NCI-H2107 treated with DMSO at 0.1 percent for 48 hours (cell line): ENCODE measurements around the gene TDG.

ENCODE experiments used
- DNase-seq: peaks from one replicate; lab custom pipeline; 2025; ENCODE audit not compliant: unreplicated experiment; lab: John Stamatoyannopoulos, UW

Gene TDG

DNA sequence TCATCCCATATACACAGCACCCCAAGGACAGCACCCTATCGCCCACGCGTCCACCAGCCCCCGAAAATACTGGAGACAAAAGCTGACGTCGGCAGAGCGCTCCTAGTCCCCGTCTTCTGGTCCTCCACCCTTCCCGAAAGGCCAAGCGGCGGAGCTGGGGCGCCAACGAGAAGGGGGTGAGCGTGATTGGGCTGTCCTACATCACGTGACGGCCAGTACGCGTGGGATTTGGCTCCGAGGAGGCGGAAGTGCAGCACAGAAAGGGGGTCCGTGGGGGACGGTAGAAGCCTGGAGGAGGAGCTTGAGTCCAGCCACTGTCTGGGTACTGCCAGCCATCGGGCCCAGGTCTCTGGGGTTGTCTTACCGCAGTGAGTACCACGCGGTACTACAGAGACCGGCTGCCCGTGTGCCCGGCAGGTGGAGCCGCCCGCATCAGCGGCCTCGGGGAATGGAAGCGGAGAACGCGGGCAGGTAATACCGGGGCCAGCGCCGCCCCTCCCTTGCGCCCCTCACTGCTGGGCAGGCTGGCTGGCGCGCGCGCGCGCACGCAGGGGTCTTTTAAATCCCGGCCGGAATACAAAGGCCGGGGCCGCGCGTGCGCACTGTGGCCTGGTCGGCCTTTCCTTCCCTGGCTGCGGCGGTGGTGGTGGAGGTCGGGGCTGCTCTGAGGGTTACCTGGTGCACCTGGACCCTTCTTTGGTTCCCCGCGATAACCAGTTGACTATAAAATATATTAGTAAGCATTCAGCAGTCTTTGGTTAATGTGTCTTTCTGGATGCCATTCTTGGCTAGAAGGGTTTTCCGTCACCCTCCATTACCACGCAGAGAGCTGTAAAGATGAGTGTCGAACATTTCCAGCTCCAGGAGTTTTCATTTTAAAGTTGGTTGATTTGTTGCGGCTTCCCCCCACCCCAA, at the start of gene TDG:
Gene TDG, plus strand, starts transcription at position 283 of the 915 bp plus-strand sequence. Its CDS starts 166 bp downstream, at position 449.
- DNase-seq, result peak; percentile 98

DNA sequence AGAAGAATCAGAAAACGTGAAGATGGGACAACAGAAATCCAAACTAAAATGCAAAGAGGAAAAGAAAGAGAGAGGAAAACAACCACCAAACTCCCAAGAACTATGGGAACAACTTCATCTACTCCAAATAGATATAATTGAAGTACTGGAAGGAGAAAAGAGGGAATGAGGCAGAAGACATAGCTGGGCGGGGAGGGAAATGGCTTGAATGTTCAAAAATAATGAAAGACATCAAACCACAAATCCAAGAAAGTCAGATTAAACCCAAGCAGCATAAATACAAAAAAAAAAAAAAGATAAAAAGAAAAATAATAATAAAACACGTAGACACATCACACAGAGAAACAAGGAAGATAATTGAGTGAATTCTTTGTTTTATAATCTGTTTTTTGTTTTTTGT, 47.8 kb upstream of the TDG start:
- no peak for DNase-seq

DNA sequence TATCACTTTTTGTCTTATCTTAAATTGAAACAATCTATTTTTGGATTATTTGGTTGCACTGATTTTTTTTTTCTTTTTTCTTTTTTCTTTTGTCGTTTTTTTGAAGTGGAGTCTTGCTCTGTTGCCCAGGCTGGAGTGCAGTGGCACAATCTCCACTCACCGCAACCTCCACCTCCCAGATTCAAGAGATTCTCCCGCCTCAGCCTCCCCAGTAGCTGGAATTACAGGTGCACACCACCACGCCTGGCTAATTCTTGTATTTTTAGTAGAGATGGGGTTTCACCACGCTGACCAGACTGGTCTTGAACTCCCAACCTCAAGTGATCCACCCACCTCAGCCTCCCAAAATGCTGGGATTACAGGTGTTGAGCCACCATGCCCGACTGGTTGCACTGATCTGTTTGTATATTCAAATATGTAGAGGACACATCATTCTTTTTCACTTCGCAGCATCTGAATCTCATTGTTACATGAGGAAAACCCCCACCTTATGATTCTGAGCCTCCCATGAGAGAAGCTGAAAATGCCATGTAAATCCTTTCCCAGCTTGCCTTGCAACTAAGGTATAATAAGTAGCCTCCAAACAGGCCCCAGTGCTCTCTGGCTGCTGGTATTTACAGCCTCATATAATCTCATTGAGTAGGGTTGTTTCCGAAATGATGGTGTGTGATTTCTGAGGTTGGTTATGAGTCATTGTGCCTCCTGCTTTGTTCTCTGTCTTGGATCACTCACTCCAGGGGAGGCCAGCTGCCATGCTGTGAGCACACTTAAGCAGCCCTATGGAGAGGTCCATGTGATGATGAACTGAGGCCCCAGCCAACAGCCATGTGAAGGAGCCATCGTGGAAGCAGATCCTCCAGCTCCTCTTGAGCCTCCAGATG, 40.7 kb upstream of the TDG start:
- peak; percentile 69 for DNase-seq

DNA sequence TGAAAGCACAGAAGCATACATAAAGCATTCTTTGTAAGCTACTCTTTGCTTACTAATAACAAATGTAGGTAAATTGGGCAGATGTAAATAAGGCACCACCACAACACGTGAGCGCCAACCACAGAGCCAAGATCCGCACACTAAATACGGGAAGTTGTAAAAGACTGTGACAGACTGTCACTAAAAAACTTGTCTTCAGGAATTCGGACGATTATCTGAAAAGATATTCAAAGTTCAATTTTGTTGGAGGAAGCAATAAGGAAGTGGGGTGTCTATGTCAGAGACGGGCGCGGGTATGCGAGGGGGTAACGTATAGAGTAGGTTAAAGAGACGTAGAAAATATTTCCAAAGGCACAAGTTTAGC, 37.0 kb upstream of the TDG start:
- no peak for DNase-seq

DNA sequence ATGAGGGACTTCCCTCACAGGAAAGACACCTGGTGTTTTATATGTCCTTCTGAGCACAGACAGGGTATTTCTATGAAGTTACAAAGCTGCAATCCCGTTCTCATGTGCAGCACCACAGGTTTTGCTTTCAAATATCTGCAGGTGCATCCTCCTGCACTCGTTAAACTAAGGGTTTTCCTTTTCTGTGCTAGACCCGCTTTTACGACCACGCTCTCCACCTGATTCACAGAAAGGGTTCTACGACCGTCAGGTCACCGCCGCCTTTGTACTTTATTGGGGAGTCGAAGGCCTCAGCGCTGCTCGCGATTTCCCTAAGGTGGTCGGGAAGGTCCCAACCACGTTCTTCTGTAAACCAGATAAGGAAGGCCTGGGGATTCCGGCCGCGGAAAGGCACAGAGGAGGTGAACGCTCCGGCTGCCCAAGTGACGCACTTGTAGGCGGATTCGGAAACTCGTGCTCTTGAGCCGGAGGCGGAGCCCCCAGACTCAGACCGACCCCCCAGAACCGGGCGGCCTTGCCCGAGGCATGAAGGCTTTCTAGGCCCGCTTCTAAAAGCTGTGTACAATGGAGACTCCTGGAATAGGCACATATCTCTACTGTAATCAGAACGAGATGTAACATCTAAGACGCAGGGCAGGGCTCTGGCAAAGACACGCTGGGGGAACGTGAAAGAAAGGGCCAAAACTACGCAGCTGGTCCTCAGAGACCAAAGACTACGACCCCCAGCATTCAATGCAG, 36.5 kb upstream of the TDG start:
- peak; percentile 97 for DNase-seq

DNA sequence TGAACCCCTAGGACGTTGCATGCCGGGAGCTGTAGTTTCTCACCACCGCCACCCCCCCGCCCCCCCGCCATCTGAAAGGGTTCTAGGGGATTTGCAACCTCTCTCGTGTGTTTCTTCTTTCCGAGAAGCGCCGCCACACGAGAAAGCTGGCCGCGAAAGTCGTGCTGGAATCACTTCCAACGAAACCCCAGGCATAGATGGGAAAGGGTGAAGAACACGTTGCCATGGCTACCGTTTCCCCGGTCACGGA, 36.0 kb upstream of the TDG start:
- DNase-seq, result no peak

DNA sequence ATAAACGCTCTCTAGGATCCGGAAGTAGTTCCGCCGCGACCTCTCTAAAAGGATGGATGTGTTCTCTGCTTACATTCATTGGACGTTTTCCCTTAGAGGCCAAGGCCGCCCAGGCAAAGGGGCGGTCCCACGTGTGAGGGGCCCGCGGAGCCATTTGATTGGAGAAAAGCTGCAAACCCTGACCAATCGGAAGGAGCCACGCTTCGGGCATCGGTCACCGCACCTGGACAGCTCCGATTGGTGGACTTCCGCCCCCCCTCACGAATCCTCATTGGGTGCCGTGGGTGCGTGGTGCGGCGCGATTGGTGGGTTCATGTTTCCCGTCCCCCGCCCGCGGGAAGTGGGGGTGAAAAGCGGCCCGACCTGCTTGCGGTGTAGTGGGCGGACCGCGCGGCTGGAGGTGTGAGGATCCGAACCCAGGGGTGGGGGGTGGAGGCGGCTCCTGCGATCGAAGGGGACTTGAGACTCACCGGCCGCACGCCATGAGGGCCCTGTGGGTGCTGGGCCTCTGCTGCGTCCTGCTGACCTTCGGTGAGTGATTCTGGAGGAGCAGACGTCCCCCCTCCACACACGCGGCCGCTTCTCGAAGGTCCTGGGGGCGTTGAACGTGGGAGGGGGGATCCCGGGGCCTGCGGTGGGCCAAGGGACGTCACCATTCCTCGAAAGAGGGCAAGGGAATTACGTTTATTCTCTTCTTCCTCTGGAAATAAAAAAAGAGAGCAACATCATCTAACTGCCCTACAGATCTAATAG, 35.5 kb upstream of the TDG start, which contains the start of gene HSP90B1:
Gene HSP90B1, plus strand, starts transcription at position 377 of the 753 bp plus-strand sequence. Its CDS starts 106 bp downstream, at position 483.
- peak; percentile 99 for DNase-seq

DNA sequence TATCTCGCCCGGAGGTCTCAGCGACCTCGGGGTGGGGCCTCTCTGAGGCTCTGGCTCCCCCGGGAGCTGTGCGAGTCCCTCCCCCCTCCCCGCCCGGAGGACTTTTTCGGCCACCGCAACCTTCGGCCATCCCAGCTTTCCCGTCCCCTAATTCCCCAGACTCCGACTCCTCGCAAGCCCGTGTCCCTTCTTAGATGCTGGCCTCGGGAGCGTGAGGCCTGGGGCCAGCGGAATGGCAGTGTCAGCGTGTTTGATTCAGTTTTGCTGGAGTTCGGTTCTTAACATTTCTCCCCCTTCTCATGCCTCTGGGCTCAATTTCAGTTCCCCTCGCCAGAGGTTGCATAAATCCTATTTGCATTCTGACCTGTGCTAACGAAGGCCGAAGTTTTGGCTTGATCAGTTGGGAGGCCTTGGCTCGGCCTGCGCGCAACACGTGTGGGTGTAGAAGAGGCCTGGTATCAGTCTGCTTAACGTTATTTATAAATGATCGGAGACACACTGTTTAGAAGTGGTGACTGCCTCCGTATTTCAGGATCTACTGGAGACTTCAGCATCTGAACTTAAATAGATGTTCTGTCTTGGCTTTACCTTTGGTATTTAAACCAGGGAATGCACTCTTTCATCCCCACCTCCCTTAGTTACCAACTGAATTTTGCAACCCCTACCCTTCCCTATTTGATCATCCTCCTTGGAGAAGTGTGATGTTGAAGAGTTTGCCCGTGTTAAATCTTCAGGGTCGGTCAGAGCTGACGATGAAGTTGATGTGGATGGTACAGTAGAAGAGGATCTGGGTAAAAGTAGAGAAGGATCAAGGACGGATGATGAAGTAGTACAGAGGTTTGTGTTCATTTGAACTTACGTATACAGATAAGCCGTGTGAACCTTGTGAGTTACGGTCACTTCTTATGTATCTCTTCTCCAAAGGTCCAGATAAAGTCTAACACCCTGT, 34.6 kb upstream of the TDG start:
- DNase-seq, result no peak

DNA sequence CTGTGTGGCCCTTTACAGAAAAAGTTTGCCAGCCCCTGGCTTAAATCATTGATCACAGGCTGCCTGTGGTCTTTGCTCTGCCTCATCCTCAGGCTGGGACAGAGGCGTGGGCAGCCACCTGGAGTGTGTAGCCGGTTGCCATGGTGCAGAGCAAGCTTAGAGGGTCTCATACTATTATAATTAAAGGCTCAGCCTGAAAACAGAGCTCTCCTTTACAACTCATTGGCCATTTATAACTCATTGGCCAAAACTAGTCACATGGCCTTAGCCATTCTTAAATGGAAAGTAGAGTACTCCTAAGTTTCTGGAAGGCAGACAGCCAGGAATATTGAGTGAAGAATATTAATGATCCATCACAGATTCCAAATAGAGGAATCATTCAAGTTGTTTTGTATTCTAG, 32.4 kb upstream of the TDG start:
- no peak for DNase-seq

DNA sequence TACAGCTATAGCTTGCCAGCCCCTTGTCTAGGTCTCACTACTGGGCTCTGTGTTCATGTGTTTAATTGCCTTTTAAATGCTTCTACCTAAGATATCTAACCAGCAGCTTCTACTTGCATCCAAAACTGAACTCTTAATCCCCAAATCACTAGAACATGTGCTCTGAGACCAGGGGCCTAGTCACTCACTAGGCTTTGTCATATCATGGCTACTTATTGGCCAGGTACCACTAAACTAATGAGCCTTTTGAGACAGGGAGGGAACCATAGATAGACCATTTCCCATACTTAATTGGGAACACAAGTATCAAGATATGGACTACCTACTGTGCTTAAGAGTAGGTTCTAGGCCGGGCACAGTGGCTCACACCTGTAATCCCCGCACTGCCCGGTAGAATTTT, 29.0 kb upstream of the TDG start:
- no peak for DNase-seq

DNA sequence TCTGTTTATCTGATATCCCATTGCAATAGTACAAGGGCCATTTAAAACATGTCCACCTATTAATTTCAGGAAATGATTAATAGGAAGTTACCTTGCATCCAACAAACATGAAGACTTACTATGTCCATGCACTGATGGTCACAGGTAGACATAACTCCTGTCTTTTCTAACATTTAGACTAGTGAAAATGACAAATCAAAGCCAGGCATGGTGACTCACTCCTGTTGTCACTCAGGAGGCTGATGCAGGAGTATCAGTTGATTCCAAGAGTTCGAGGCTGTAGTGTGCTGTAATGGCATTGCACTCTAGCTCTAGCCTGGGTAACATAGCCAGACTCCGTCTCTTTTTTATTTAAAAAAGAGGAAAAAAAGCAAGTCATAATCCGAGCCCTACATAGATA, 20.7 kb upstream of the TDG start:
- no peak for DNase-seq

DNA sequence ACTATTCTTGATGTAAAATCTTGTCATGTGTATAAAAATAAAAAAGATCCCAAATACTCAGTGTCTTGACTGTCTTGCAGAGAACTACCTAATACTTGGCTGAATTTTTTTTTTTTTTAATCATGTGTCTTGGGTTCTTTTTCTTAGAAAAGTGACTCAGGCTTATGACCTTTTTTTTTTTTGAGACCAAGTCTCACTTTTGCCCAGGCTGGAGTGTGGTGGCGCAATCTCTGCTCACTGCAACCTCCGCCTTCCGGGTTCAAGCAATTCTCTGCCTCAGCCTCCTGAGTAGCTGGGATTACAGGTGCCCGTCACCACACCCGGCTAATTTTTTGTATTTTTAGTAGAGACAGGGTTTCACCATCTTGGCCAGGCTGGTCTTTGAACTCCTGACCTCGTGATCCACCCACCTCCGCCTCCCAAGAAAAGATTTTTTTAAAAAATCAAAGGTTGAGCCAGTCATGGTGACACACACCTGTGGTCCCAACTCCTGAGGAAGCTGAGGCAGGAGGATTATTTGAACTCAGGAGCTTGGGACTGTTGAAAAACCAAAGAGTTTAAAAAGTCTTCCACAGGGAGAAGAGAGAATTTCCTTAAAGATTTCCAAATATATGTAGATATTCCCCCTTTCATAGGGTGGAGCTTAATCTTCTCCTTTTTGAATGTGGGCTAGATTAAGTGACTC, 17.7 kb upstream of the TDG start:
- no peak for DNase-seq

DNA sequence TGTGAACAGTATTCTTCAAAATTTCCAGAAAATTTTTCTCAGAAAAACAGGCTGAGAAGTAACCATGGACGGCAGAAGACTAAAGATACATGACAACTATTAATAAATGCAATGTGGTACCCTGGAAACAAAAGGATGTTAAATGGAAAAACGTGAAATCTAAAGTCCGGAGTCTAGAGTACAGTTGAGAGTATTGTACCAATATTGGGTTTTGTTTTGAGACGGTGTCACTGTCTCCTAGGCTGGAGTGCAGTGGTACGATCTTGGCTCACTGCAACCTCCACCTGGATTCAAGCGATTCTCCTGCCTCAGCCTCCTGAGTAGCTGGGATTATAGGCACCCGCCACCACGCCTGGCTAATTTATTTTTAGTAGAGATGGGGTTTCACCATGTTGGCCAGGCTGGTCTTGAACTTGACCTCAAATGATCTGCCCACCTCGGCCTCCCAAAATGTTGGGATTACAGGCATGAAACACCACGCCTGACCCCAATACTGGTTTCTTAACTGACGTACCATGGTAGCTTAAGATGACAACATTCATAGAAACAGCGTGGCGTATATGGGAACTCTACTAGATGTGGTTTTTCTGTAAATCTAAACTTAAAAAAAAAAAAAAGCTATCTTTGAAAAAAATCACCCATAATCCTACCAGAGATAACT, 16.8 kb upstream of the TDG start:
- no peak for DNase-seq

DNA sequence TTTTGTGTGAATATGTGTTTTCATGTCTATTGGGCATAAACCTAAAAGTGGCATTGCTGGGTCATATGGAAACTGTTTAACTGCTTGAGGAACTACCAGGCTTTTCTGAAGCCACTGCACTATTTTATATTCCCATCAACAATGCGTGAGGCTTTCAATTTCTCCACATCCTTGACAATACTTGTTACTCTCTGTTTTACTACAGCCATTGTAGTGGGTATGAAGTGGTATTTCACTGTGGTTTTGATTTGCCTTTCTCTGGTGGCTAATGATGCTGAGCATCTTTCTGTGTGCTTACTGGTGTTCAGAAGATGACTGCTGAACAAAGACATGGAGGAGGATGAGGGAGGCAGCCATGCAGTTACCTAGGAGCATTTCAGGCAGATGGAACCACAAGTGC, 13.2 kb upstream of the TDG start:
- DNase-seq, result no peak

DNA sequence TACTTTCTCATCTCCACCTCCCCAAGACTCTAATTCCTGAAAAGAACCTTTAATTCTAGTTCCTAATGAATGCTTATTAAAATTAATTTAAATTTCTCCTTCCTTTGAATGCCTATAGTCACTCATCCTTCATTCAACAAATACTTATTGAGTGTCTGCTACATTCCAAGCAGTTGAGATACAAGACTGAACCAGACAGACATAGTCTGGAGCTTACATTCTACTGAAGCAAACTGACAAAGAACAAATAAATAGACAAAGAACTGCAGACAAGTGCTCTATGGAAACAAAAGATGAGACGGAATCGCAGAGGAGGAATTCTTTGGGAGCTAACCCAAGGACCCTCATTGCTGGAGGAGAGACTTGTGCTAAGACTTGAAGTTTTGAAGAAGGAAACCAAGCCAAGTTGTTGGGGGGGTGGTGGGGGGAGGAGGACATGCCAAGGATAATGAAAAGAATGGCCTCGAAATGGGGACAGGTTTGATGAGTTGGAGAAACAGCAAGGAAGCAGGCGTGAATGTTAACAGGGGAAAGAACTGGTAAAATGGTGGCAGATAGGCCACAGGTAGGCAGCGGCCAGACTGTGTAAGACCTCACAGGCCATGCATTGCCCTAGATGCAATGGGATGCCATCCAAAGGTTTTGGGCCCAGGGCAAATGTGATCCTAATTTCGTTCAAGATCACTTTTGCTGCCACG, 9.7 kb upstream of the TDG start:
- DNase-seq, result no peak

DNA sequence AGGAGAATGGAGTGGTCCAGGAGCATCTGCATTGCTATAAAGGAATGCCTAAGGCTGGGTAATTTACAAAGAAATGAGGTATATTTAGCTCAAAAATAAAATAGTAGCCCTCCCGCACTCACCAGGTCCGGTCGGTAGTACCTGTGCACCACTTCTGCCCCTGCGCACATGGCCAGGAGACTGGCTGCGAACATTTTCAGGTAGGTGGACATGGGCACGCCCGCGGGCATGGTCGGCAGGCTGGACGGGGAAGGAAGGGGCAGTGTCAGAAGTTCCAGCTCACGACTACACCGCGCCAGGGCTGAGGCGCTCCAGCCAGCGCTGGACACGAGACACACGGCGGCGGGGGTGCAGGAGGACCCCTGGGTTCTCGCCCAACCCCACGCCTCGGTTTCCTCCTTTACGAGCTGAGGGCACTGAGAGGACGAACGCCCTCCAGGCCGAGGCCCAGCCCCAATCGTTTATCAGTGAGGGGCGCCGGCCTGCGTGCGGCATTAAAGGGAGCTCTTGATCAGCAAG, 9.1 kb upstream of the TDG start:
- DNase-seq, result no peak

DNA sequence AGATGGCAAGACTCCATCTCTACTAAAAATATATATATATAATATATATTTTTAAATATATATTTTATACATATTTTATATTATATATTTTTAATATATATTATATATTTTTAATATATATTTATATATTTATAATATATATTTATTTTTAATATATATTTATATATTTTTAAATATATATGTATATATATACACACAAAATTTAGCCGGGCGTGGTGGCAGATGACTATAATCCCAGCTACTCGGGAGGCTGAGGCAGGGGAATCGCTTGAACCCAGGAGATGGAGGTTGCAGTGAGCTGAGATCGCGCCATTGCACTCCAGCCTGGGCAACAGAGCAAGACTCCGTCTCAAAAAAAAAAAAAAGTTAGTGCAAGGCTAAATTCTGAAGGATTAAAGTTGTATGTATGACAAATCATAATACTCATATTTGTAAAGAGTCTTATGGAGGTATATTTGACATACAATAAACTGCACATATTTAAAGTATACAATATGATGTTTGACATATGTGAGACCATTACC, 7.7 kb upstream of the TDG start:
- DNase-seq, result no peak

DNA sequence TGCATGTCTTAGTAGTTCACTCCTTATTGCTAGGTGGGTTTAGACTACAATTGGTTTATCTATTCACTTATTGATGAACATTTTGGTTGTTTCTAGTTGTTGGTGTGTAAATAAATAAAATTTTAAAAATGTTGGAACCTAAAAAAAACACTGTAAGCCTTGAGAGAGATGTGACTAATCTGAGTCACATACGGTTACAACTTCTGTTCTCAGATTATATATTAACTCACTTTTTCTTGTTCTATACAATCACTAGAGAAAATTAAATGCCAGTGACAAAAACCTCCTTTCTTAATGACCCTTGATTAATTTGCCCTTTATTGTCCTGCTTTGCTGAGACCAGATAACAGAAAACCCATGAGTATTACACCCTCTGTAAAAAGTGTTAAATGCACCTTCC, 7.1 kb upstream of the TDG start:
- no peak for DNase-seq
